ENCODE measurements around the gene SLC30A2. TPM values are rescaled to one million over a fixed set of nuclear protein-coding genes. Genes with fewer than 3 reads are reported as not detected.

Gene SLC30A2
- polyA plus RNA-seq, 2 donors: 0.01 TPM; not detected in 1

GRCh38 chr1:26009796-26010447 is 36.0 kb downstream of the SLC30A2 start:
- WGBS, 2 donors: 68 to 70% methylated on average over 6 of the region's 6 CpGs
- no peak overlapping the region for H3K27ac ChIP-seq (ENCODE audit: low read depth in 2 of 2, low read length in 1 of 2)
- H3K9me3 ChIP-seq (ENCODE audit: control insufficient read depth in 2 of 2, insufficient read depth in 1 of 2, low read depth in 1 of 2, low read length in 1 of 2): no peaks in the 10 kb centered on the region
- no peaks in the 10 kb centered on the region for H3K27me3 ChIP-seq (ENCODE audit: control insufficient read depth in 1 of 2, insufficient read depth in 2 of 2, low read length in 2 of 2)
- no peak overlapping the region for H3K4me3 ChIP-seq (ENCODE audit: low read depth in 1 of 2, low read length in 2 of 2)
- H3K36me3 ChIP-seq (ENCODE audit: control insufficient read depth in 2 of 2, insufficient read depth in 2 of 2, low read length in 1 of 2): no peaks in the 10 kb centered on the region
- H3K4me1 ChIP-seq (ENCODE audit: control insufficient read depth in 2 of 2, insufficient read depth in 2 of 2, low read length in 1 of 2): peaks cover 0 to 3% of the 10 kb centered on the region in 2 donors

GRCh38 chr1:26006710-26007109 is 39.2 kb downstream of the SLC30A2 start:
- Histone ChIP-seq H3K4me3 (ENCODE audit: low read depth in 1 of 2, low read length in 2 of 2) (no peak overlapping the region), H3K4me1 (ENCODE audit: control insufficient read depth in 2 of 2, insufficient read depth in 2 of 2, low read length in 1 of 2) (peaks cover 0 to 3% of the 10 kb centered on the region in 2 donors), H3K27me3 (ENCODE audit: control insufficient read depth in 1 of 2, insufficient read depth in 2 of 2, low read length in 2 of 2) (no peaks in the 10 kb centered on the region), H3K36me3 (ENCODE audit: control insufficient read depth in 2 of 2, insufficient read depth in 2 of 2, low read length in 1 of 2) (no peaks in the 10 kb centered on the region), H3K9me3 (ENCODE audit: control insufficient read depth in 2 of 2, insufficient read depth in 1 of 2, low read depth in 1 of 2, low read length in 1 of 2) (no peaks in the 10 kb centered on the region), H3K27ac (ENCODE audit: low read depth in 2 of 2, low read length in 1 of 2) (no peak overlapping the region)
- WGBS, 2 donors: 93% methylated on average over 16 of the region's 16 CpGs

GRCh38 chr1:26005434-26006105 is 40.3 kb downstream of the SLC30A2 start:
- Histone ChIP-seq H3K36me3 (ENCODE audit: control insufficient read depth in 2 of 2, insufficient read depth in 2 of 2, low read length in 1 of 2) (no peaks in the 10 kb centered on the region), H3K27me3 (ENCODE audit: control insufficient read depth in 1 of 2, insufficient read depth in 2 of 2, low read length in 2 of 2) (no peaks in the 10 kb centered on the region), H3K4me3 (ENCODE audit: low read depth in 1 of 2, low read length in 2 of 2) (no peak overlapping the region), H3K4me1 (ENCODE audit: control insufficient read depth in 2 of 2, insufficient read depth in 2 of 2, low read length in 1 of 2) (peaks cover 0 to 3% of the 10 kb centered on the region in 2 donors), H3K9me3 (ENCODE audit: control insufficient read depth in 2 of 2, insufficient read depth in 1 of 2, low read depth in 1 of 2, low read length in 1 of 2) (no peaks in the 10 kb centered on the region), H3K27ac (ENCODE audit: low read depth in 2 of 2, low read length in 1 of 2) (no peak overlapping the region)
- WGBS, 2 donors: 37 to 57% methylated on average over 4 of the region's 4 CpGs

- no peak overlapping the region for H3K27ac ChIP-seq (ENCODE audit: low read depth in 2 of 2, low read length in 1 of 2)
Observed at GRCh38 chr1:26003756-26004155, 42.2 kb downstream of the SLC30A2 start.

GRCh38 chr1:26003262-26003661 is 42.7 kb downstream of the SLC30A2 start:
- Histone ChIP-seq H3K36me3 (ENCODE audit: control insufficient read depth in 2 of 2, insufficient read depth in 2 of 2, low read length in 1 of 2) (no peaks in the 10 kb centered on the region), H3K27me3 (ENCODE audit: control insufficient read depth in 1 of 2, insufficient read depth in 2 of 2, low read length in 2 of 2) (no peaks in the 10 kb centered on the region), H3K4me1 (ENCODE audit: control insufficient read depth in 2 of 2, insufficient read depth in 2 of 2, low read length in 1 of 2) (peaks cover 0 to 3% of the 10 kb centered on the region in 2 donors), H3K4me3 (ENCODE audit: low read depth in 1 of 2, low read length in 2 of 2) (no peak overlapping the region), H3K9me3 (ENCODE audit: control insufficient read depth in 2 of 2, insufficient read depth in 1 of 2, low read depth in 1 of 2, low read length in 1 of 2) (no peaks in the 10 kb centered on the region), H3K27ac (ENCODE audit: low read depth in 2 of 2, low read length in 1 of 2) (no peak overlapping the region)
- WGBS, 2 donors: 83 to 92% methylated on average over 4 of the region's 4 CpGs

More at GRCh38 chr1:26003756-26004155, 42.2 kb downstream of the SLC30A2 start:
- H3K4me3 ChIP-seq (ENCODE audit: low read depth in 1 of 2, low read length in 2 of 2): no peak overlapping the region
- H3K27me3 ChIP-seq (ENCODE audit: control insufficient read depth in 1 of 2, insufficient read depth in 2 of 2, low read length in 2 of 2): no peaks in the 10 kb centered on the region
- H3K9me3 ChIP-seq (ENCODE audit: control insufficient read depth in 2 of 2, insufficient read depth in 1 of 2, low read depth in 1 of 2, low read length in 1 of 2): no peaks in the 10 kb centered on the region
- WGBS, 2 donors: 69 to 86% methylated on average over 2 of the region's 2 CpGs
- no peaks in the 10 kb centered on the region for H3K36me3 ChIP-seq (ENCODE audit: control insufficient read depth in 2 of 2, insufficient read depth in 2 of 2, low read length in 1 of 2)
- H3K4me1 ChIP-seq (ENCODE audit: control insufficient read depth in 2 of 2, insufficient read depth in 2 of 2, low read length in 1 of 2): peaks cover 0 to 3% of the 10 kb centered on the region in 2 donors

GRCh38 chr1:25999041-25999800 is 46.7 kb downstream of the SLC30A2 start:
- Histone ChIP-seq H3K9me3 (ENCODE audit: control insufficient read depth in 2 of 2, insufficient read depth in 1 of 2, low read depth in 1 of 2, low read length in 1 of 2) (no peaks in the 10 kb centered on the region), H3K4me1 (ENCODE audit: control insufficient read depth in 2 of 2, insufficient read depth in 2 of 2, low read length in 1 of 2) (peaks cover 2 to 5% of the 10 kb centered on the region in 2 donors), H3K27ac (ENCODE audit: low read depth in 2 of 2, low read length in 1 of 2) (no peak overlapping the region), H3K36me3 (ENCODE audit: control insufficient read depth in 2 of 2, insufficient read depth in 2 of 2, low read length in 1 of 2) (no peaks in the 10 kb centered on the region), H3K27me3 (ENCODE audit: control insufficient read depth in 1 of 2, insufficient read depth in 2 of 2, low read length in 2 of 2) (no peaks in the 10 kb centered on the region), H3K4me3 (ENCODE audit: low read depth in 1 of 2, low read length in 2 of 2) (no peak overlapping the region)
- 85 to 86% methylated on average over 18 of the region's 18 CpGs for WGBS, 2 donors

- peak within 1 kb of the TSS; percentile 55 to 69 for H3K4me3 ChIP-seq (ENCODE audit: low read depth in 1 of 2, low read length in 2 of 2)
- H3K36me3 ChIP-seq (ENCODE audit: control insufficient read depth in 2 of 2, insufficient read depth in 2 of 2, low read length in 1 of 2): no peaks in the 10 kb centered on the region
- H3K4me1 ChIP-seq (ENCODE audit: control insufficient read depth in 2 of 2, insufficient read depth in 2 of 2, low read length in 1 of 2): peaks cover 2 to 5% of the 10 kb centered on the region in 2 donors
- 1 to 2% methylated on average over 47 of the region's 47 CpGs for WGBS, 2 donors
- H3K9me3 ChIP-seq (ENCODE audit: control insufficient read depth in 2 of 2, insufficient read depth in 1 of 2, low read depth in 1 of 2, low read length in 1 of 2): no peaks in the 10 kb centered on the region
- H3K27me3 ChIP-seq (ENCODE audit: control insufficient read depth in 1 of 2, insufficient read depth in 2 of 2, low read length in 2 of 2): no peaks in the 10 kb centered on the region
- peak within 1 kb of the TSS; percentile 82 to 84 for H3K27ac ChIP-seq (ENCODE audit: low read depth in 2 of 2, low read length in 1 of 2)
Observed at GRCh38 chr1:25997828-25998761, 47.8 kb downstream of the SLC30A2 start, which contains the start of gene PAFAH2. Gene PAFAH2 (minus strand): TSS chr1:25998063. CDS start chr1:25990816, 7,247 bp downstream.

- no peaks in the 10 kb centered on the region for H3K36me3 ChIP-seq (ENCODE audit: control insufficient read depth in 2 of 2, insufficient read depth in 2 of 2, low read length in 1 of 2)
- H3K9me3 ChIP-seq (ENCODE audit: control insufficient read depth in 2 of 2, insufficient read depth in 1 of 2, low read depth in 1 of 2, low read length in 1 of 2): no peaks in the 10 kb centered on the region
- H3K27ac ChIP-seq (ENCODE audit: low read depth in 2 of 2, low read length in 1 of 2): peak overlapping the region; percentile 82 to 84
- H3K4me1 ChIP-seq (ENCODE audit: control insufficient read depth in 2 of 2, insufficient read depth in 2 of 2, low read length in 1 of 2): peaks cover 2 to 5% of the 10 kb centered on the region in 2 donors
- H3K4me3 ChIP-seq (ENCODE audit: low read depth in 1 of 2, low read length in 2 of 2): peak overlapping the region; percentile 55 to 69
- H3K27me3 ChIP-seq (ENCODE audit: control insufficient read depth in 1 of 2, insufficient read depth in 2 of 2, low read length in 2 of 2): no peaks in the 10 kb centered on the region
- whole genome bisulfite sequencing, 2 donors: 3% methylated on average over 13 of the region's 13 CpGs
Observed at GRCh38 chr1:25996966-25997827, 48.7 kb downstream of the SLC30A2 start.
